ENCODE data around the gene PLCB1.

Gene PLCB1

GRCh38 chr20:8744228-8744844 lies 612.3 kb downstream of the PLCB1 start:
- no peak for TF ChIP-seq CTCF (IDR thresholded peaks at IDR 0.05)

GRCh38 chr20:8749101-8749500 lies 617.0 kb downstream of the PLCB1 start:
- no peak for TF ChIP-seq CTCF (IDR thresholded peaks at IDR 0.05)

GRCh38 chr20:8749986-8750385 lies 617.9 kb downstream of the PLCB1 start:
- no peak for TF ChIP-seq CTCF (IDR thresholded peaks at IDR 0.05)

GRCh38 chr20:8755340-8756118 lies 623.5 kb downstream of the PLCB1 start:
- no peak for TF ChIP-seq CTCF (IDR thresholded peaks at IDR 0.05)

GRCh38 chr20:8756410-8756809 lies 624.3 kb downstream of the PLCB1 start:
- no peak for TF ChIP-seq CTCF (IDR thresholded peaks at IDR 0.05)

GRCh38 chr20:8757146-8757545 lies 625.1 kb downstream of the PLCB1 start:
- no peak for TF ChIP-seq CTCF (IDR thresholded peaks at IDR 0.05)

GRCh38 chr20:8764344-8764962 lies 632.4 kb downstream of the PLCB1 start:
- no peak for TF ChIP-seq CTCF (IDR thresholded peaks at IDR 0.05)

Measured in LNCAP (cell line).